HG03097 (cell line): Measurements from ENCODE around the gene P3R3URF.

ENCODE experiments used
- ATAC-seq: cut with Tn5 transposase; IDR thresholded peaks from one replicate; pipeline ENCODE4 v1.9.1; 2021; ENCODE audit not compliant: unreplicated experiment, low FRiP score

The P3R3URF gene

DNA sequence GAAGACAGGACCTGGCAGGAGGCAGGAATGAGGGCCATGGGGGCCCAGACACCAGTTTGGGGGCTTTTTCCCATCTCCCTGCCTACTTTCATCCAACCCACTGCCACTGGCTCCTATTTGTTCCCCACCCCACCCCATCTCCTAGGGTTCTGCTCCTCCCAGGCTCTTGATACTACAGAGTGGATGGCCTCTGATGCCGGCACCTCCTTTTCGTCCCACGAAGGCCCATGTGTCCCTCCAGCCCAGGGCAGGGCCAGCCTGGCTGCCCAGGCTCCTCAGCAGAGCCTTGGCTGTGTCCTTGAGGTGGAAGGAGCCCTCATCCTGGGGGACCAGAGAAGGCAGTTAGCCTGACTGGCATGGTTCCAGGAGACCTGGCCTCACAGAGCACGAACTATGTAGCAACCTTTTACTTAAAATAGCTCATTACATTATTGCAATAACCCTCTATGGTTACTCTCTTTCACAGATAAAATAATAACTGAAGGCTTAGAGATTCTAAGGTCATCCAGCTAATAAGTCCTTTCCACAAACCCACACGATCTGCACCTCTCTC, 18.4 kb upstream of the P3R3URF start:
- ATAC-seq = no peak

DNA sequence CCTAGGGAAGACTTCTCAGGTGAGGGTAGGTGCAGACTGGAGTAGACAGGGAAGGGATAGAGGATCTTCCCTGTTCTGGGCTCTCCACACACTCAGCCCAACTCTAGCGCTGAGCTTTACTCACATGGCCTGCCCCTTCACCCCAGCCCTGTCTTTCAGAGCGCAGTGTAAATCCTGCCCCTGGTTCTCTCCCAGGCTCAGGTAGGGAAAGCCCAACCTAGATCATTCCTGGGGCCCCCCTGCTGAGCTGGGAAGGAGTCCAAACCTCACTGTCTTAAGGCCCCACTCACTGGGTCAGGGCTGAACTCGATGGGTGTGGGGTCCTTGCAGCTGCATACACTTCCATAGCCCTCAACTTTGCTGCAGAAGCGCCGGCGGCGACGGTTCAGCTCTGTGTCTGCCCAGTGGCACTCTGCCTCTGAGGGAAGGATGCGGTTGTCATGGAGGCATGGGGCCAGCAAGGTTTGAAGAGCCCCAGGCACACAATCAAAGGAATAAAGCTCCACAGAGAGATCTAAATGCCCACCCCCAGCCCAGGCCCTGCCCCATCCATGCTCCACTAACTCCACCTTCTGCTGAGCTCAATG, 17.8 kb upstream of the P3R3URF start:
- ATAC-seq = no peak

- no peak for ATAC-seq
Measured at GRCh38 chr1:46193285-46193684, 17.0 kb upstream of the P3R3URF start.

DNA sequence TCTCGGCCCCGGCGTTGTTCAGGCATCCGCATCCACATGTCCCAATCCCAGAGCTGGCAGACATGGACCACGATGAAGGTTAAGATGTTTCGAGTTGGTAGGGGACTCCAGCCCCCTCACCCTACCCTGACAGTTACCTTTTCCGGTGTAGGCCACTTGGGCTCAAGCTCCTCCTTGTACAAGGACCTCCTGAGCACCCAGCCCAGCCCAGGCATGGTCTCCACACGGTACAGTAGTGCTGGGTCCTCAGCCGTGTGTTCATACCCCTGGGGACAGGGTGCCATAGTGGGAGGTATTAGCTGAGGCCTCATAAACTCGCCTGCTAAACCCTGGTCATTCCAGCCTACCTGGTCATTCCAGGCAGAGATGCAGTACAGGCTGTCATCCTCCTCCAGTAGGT, 15.9 kb upstream of the P3R3URF start:
- no peak for ATAC-seq

DNA sequence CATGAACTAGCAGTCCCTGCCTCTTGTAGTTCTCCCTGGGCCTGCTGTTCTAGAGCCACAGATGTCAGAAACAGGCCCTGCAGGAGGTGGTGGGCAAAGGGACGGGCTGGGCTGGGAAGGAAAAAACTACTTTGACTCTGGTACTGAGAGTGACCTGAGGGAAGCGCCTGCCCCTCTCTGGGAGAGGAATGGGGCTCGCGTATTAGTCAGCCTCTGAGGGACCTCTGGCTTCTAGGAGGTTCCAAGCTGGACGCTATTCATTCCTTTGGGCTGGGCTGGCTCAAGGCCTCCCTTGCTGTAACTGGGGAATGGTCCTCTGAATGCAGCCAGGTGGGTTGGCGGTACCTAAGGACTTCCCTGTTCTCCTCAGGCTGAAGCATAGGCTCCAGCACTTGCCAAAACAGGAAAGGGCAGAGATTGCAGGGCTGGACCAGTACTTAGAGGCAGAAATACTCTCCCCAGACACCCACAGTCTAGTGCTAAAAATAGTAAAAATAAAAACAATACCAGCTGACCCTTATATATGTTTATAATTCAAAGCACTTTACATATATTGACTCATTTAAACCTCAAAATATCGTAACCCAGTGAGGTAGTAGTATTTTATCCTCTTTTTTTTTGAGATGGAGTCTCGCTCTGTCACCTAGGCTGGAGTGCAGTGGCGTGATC, 14.9 kb upstream of the P3R3URF start:
- ATAC-seq = no peak

- ATAC-seq = no peak
Measured at GRCh38 chr1:46190539-46190938, 14.3 kb upstream of the P3R3URF start.

DNA sequence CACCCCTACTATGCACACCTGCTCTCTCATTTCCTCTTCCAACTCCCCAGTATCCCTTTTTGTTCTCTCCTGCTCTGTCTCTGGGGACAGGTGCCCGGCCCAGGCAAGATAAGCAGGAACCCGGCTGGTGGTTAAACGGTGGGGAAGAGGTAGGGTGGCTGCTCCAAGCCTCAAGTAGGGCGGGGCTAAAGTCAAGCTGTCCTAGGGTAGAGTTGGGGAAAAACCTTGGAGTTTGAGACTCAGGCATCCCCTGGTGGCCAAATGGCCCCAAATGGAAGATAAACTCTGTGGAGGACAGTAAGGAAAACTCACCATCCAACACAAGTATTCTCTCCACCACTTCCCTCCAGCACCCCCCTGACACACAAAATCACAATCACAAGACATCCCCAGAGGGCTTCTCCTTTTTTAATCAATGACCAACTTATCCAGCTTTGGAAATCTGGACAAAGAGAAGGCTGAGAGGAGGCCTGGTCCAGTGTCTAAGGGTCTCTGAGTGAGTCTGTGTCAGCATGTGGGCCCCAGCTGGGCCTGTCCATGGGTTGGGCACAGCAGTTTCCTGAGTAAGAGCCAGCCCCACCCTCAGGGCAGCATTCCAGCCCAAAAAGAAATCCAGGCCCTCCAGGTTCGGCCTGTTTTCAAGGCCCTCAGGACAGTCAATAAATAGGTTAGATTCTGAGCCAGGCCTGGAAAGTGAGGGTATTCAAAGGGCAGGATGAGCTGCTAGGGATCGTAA, 12.2 kb upstream of the P3R3URF start:
- ATAC-seq = no peak

DNA sequence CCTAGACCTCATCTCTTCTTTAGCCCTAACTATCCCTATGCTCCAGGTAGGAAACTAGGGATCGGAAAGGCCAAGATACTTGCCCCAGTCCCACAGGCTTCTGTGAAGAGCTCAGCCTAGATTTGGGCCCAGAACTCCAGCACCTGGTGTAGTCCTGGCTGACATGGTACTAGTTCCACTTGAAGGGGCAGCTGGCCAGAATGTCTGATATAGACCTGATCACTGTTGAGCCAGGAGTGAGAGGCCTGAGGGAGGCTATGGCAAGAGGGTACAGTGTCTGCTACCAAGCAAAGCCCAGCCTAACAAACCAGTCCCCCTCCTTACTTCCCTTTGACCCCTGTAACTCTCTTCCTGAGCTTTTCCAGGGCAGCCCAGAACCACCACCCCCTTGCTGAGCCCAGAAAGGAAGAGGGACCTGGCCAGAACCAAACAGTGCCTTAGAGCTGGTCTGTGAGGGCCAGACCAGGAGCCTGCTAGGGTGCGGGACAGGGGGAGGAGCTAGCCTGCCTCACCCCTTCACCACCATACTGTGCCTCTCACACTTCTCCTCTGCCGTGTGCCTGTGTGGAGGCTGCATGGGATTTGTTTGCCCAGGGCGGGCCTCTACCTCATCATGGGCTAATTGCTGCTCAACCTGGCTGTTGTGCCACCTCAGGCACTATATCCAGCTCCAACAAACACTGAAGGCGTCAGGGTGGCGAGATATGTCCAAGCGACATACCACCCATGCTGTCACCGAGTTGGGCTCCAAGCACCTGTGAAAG, 11.0 kb upstream of the P3R3URF start:
- ATAC-seq = no peak

DNA sequence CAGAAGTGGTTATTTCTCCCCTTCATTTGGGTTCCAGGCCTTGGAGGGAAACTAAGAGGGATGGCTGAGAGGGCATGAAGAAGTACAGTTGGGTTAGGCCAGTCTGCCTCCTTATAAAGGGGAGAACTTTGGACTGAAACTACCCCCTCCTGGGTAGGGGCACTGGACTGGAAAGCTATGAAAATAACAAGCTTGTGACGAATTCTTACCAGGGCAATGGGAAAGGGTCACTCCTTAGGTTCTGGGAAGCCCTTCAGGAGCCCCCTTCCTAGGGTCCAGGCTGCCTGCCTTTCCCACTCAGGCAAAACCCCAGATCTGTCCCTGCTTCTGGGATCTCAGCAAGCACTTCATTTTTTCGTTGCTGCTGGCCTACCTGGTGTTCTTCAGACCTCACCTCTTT, 9.8 kb upstream of the P3R3URF start:
- ATAC-seq = no peak

DNA sequence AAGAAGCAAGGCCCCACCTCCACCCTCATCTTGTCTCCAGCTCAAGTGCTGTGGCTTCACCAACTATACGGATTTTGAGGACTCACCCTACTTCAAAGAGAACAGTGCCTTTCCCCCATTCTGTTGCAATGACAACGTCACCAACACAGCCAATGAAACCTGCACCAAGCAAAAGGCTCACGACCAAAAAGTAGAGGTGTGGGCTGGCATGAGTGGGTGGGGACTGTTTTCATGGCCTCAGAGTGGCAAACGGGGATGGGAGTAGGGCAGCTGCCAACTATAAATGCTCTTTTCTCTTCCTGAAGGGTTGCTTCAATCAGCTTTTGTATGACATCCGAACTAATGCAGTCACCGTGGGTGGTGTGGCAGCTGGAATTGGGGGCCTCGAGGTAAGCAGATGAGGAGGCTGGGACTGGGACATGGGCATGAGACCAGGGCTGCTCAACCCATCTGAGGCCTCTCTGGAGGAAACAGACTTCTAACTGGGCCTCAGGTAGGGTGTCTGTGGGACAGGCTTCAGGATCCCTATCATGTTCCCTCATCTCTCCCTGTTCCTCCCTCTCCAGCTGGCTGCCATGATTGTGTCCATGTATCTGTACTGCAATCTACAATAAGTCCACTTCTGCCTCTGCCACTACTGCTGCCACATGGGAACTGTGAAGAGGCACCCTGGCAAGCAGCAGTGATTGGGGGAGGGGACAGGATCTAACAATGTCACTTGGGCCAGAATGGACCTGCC, 8.8 kb upstream of the P3R3URF start:
- no peak for ATAC-seq

GRCh38 chr1:46183926-46184557, 7.8 kb upstream of the P3R3URF start:
- ATAC-seq = no peak

DNA sequence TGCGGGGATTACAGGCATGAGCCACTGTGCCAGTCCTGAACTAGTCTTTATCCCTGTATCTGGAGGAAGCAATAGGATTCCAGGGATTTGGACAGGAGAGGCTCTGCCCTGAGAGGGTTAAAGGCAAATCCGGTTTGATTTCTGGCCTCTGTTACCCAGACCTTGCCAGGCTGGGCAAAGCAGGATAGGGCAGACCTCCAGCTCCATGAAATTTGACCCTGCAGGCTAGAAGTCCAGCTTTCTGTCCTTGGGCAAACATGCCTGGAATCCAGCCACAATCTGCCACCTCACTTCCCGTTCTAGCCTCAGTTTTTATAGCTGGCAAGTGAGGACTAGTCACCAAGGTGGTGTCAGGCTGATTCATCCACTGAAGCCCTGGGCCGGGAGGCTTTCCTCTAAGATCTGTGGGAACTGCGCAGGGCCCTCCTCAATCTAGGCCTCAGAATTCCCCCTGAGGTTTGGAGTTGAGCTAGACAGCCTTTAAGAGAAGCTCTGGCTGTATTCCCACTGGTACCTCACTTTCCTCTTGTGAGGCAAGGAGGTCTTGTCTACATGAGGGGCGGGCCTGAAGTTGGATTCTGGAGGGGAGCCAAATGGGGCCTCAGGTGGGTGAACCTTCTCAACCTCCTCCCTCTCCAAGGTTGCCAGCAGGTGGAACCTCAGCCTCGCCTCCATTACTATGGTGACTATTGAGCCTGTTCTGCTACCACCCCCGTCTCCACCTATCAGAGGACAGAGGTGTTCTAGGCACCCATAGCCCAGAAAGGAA, 7.0 kb upstream of the P3R3URF start:
- ATAC-seq = no peak

DNA sequence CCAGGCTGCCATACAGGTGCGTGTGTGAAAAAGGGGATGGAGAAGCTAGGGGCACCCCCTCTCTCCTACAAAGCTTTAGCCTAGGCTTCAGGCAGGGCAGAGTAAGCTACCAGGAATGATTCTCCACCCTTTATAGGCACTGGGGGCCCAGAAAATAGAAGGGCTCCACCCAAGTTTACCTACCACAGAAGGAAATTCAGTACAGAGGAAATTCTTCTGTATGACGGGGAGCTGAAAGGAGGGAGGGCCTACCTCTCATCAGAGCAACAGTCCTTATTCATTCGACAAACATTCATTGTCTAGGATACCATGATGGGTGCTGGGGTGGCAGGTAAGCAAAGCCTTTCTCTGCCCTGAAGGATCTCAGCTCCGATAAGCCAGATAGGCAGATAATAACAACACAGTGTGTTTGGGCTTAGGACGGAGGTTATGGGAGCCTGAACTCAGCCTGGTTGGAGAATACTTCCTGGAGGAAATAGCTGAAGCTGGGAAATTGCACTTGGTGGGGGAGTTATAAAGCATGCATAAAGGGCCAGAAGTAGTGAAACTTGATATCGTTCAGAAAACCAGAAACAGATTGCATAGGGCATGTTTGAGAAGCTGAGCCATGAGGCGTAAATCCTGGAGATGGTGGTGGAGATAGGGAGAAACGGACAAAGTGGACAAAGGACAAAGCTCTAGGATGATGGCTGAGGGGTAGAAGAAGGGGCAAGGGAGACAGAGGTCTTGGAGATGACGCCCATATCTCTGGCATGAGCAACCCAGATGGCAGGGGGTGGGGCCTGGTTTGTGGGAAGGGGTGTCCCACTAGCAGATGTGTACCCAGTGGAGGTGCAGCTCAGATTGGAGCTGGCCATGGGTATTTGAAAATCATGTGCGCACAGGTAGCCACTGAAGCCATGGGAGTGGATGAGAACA, 5.3 kb upstream of the P3R3URF start:
- no peak for ATAC-seq

- no peak for ATAC-seq
Measured at GRCh38 chr1:46180082-46180616, 3.9 kb upstream of the P3R3URF start.

- no peak for ATAC-seq
Measured at GRCh38 chr1:46179138-46180081, 3.1 kb upstream of the P3R3URF start.

- ATAC-seq = no peak
Measured at GRCh38 chr1:46175243-46175642, 1.0 kb downstream of the P3R3URF start.
